CD1c-positive myeloid dendritic cell (primary cell): Measurements from ENCODE around the gene RAPGEF4.

Experiments
- DNase-seq: peaks from one replicate; pipeline ENCODE4 v3.0.0-alpha.2; 2016; ENCODE audit errors: extremely low spot score

RAPGEF4 gene

DNA sequence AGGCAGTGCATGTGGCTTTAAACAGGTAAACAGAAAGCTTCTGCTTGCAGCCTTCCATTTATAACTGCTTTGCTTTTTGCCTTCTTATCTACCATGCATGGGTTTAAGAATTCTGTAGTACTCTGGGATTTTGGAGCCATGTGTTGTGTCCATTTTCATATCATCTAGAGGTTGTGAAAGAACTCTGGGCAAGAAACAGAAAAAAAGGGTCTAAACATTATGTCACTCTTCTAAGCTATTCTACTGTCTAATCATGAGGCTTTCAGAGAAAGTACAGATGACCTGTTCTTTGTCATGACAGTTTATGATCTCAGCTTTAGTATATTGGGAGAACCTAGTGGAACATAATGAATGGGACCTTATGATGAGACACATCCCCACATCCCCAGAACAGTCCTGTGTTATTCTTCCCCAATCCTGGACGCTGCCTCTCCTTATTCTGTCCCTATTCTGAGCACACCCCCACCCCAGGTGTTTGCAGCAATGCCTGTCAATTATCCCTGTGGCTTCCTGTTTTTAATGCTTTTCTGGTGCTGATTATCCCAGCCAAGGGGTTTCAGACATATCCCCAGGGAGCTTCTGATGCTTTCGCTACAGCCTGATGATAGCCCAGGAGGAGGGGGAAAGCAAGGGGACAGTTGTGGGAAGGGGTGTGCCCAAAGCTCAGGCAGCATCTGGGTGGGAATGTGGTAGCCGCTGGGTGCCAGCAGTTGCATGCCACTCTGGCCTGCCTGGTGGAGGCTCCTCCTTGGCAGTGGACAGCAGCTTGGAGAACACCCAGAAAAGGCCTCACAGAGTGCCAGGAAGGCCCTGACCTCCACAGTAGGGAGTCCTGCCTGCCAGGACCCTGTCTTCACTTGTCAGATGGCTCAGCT is 170.5 kb downstream of the RAPGEF4 start:
- no peak for DNase-seq

DNA sequence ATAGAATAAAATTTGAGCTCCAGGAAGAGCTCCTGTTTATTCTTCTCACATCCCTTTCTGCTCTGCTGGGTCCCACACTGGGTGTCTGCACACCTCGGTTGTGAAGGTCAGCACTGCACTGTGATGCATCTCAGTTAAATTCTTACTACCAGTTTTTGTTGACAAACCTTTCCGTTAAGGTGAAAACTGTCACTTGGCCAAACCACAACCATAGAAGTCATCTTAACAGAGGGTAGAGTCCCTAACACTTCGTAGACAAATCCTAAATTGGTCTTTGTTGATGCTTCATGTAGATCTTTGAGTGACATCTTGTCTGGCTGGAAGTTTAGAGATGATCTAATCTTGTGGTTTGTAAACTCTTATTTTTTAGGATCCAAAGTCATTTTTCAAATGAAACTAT is 172.6 kb downstream of the RAPGEF4 start:
- DNase-seq: no peak

DNA sequence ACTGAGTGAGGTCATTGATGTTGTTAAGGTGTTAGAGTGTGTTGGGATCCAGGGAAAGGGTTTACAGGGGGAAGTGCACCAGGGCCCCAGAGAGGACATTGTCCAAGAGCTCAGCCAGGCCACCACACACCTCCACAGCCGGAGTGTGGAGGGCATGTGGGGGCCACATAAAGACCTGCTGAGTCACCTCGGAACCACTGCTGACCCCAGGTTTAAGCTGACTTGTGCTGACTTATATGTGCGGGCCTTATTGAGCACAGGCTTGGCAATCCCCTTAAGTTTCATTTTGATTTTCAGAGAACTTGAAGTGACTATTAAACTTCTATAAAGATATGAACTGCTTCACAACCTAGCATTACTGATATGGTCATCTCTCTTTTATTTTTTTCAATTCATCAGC is 173.8 kb downstream of the RAPGEF4 start:
- no peak for DNase-seq

DNA sequence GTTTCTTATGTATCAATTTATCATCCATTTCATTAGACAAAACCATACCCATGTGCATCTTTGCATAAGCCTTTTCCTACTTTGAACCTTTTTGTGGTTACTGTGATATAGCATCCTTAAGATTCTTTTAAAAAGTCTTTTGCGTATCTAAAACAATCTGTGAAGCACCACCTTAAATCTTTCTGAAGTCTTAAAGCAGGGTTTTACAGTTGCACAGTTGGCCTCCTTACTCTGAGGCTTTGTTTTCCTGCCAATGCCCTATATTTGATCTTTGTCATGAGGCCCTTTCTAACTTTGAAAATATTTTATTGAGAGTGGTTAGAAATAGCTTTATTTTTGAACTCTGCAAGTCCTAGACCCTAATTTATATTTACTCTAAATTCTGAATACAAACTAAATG is 176.6 kb downstream of the RAPGEF4 start:
- no peak for DNase-seq

DNA sequence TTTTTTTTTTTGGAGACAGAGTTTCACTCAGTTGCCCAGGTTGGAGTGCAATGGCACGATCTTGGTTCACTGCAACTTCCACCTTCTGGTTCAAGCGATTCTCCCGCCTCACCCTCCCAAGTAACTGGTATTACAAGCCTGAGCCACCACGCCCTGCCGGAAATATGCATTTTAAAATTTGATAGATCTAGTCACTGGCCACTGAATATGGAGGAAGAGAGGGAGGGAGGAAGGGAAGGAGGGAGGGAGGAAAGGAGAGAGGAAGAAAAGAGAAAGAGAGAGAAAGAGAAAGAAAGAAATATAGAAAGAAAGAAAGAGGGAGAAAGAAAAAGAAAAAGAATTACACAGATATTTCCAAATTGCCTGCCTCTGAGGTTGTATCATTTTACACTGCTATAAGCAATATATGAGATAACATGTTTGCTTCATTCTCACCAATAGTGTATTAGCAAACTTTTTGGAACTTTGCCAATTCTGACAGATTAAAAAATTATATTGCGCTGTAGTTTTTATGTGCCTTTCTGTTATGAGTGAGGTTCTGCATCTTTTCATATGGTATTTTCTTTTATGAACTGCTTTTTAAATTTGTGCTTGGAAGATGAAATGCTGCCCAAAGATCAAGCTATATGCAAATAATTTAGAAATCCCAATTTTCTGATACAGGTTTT is 178.8 kb downstream of the RAPGEF4 start:
- DNase-seq: no peak

DNA sequence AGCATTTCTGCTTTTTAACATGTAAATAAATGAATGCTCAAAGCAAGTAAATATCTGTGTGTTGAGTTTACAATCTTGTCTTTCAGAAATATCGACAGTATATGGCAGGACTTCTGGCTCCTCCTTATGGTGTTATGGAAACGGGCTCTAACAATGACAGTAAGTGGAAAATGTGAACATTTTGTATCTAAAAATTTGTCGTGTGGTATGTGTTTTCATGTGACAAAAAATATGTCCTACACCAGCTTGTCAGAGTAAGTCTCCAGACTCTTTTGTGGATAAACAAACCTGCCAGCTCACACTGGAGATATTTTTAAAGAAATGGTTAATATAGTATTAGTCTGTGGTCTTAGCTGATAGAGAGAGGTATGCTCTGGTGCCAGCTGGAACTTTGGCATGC is 182.1 kb downstream of the RAPGEF4 start:
- DNase-seq: no peak

DNA sequence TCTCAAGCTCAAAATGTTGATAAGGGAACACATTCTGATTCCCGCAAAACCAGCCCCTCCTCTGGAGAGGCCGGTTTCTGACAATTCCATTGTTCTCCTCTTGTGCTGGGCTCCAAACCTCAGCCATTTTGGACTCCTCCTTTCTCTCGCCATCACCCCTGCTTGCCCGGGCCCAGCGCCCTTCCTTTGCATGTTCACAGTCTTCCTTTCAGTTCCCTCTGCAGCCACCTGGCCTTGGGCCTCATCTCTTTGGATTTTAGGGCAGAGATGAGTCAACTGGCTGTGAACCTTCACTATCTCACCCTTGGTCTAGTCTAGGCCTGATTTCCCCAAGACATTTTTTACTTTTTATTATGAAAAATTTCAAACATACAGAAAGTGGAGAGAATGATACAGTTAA is 184.1 kb downstream of the RAPGEF4 start:
- no peak for DNase-seq

DNA sequence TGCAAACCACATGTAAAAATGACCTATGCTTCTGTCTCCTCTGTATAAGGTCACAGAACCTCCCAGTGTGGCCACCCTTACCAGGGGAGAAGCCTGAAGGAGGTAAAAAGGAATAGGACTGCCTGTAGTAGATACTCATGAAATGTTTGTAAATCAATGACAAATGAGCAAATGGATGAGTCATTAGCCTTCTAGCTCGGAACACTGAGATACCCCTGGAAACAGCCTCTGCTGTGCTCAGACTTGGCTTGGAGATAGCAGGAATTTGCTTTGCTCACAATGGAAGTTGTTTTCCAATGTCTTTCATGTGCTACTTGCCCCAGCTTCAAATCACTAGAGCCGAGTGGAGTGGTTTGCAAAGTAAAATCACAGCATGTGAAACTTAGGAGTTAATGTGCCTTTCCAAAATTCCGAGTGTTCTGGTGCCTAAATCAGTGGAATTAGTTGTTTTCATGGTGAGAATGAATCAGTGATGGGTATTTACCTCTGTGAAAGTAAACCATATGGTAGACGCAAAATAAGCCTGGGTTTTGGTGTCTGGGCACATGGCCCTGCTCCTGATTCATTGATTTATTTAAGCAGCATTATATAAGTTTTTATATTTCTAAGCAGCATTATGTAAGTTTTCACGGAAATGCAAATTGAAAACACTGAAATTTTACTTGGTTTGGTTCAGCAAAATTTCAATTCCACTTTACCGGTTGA is 186.0 kb downstream of the RAPGEF4 start:
- no peak for DNase-seq

DNA sequence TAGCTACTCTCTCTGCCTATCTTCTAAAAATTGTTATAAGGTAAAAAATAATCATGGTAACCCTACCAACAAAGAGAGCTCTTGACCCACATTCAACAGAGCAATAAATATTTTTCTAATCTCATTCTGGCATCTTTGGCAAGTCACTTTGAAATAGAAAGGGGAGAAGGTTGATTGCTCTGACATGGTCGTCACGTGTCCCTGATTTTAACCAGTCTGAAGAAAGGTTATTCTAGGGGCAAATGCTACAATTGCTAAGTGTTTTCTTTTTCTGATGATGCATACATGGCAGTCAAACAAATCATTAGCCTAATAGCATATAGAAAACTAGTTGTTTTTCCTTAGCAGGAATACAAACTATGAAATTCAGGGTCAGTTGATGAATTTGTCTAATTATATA is 186.7 kb downstream of the RAPGEF4 start:
- DNase-seq: no peak

DNA sequence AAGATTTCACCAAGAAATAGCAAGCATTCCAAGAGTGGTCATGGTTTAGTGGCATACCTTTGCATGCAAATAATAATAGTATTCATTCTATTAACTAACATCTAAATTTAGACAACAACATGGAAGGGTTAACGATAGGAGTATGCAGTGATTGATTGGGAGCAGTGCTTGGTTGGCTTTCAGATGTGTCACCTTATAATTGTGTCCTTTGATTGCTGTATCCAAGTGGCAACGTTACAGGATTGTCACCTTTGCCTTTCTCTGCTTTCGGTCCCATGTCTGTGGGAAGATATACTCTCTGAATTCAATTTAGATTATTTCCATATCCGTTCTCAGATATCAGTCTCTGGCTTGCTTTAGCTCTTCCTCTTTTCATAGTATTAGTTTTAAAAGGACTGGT is 187.2 kb downstream of the RAPGEF4 start:
- no peak for DNase-seq

DNA sequence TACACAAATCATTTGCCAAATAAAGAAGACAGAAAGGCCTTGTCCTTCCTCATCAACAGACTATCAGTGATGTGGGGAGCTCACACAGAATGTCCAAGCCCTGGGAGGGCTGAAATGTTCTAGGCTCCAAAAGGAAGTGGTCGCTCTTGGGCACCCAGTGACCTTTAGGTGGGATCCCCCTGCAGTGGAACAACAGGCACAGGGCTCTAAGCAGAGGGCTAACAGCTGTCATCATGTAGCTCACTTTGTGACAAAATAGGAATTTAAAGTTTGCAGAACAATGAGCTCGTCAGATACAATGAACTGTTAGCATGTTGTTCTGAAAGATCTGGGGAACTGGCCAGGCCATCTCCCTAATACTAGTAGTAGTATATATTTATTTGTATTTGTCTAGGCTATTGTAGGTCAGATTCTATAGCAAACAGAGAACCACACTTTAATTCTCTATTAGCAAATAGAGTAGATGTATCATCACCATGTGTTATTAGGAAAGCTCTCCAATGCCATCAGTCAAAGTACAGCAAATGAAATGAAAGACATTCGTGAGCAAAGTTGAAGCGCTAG is 188.5 kb downstream of the RAPGEF4 start:
- DNase-seq: no peak

DNA sequence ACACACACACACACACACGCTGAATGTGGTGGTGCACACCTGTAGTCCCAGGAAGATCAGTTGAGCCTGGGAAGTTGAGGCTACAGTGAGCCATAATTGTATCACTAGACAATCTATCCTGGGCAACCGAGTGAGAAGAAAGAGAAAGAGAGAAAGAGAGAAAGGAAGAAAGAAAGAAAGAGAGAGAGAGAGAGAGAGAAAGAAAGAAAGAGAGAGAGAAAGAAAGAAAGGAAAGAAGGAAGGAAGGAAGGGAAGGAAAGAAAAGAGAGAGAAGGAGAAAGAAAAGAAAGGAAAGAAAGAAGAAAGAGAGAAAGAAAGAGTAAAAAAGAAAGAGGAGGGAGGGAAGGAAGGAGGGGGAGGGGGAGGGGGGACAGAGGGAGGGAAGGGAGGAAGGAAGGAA is 190.0 kb downstream of the RAPGEF4 start:
- DNase-seq: no peak

DNA sequence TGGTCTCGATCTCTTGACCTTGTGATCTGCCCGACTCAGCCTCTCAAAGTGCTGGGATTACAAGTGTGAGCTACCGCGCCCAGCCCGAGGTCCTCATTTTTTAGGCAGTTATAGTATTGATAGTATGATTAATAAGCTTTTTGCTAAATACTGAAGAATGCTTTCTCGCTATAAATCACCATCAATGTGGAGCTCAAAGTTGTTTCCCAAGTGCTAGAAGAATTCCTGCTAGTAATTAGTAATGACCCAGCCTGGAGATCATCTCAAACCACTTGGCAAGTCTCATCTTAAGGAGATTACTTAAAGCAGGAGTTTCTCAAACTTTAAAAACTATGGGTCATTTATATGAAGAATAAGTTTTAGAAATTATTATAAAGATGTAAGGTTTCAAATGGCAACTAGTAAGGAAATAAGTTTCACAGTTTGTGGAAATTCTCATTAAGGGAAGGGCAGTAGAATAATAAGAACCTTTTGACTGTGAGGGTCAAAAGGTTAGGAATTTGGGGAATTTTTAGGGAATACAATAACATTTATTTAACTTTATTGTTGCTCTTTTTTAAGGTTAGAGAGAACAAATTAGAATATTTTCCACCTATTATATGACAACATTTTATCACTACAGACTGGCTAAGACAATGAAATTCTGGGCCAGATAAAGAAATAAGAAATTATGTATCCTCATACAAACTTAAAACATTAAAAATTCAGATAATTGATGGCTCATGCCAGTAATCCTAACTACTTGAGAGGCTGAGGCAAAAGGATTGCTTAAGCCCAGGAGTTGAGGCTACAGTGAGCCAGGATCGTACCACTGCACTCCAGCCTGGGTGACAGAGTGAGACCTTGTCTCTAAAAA is 191.4 kb downstream of the RAPGEF4 start:
- no peak for DNase-seq

DNA sequence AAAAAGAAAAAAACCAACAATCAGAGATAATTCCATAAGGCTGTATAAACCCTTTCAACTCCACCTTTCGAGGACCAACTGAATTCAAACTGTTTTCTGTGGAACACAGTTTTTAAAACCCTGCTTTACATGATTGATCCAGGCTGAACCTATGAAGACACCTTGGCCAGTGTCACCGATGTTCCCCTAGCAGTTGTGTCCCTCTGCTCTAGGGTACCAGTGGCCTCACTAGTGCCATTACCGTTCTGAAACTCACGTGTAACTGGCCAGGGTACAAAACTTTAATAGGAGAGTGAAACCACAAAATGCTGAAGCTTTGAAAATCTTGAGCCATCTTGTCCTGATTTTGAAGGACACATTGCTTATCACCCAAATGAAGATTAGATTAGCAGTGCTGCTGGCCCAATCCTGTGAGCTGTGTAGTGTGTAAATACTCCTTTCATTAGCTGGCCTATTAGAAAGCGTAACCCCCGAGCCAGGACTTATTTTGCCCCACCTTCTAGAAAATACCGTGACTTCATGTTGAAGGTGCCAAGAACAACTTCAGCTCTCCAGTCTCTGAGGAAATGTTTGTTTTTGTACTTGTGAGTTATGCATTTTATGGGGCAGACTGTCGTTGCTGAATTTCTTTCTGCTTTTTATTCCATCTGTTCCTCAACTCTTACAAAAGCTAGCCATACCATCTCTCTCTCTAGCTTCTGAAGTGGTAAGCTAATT is 192.2 kb downstream of the RAPGEF4 start:
- no peak for DNase-seq

DNA sequence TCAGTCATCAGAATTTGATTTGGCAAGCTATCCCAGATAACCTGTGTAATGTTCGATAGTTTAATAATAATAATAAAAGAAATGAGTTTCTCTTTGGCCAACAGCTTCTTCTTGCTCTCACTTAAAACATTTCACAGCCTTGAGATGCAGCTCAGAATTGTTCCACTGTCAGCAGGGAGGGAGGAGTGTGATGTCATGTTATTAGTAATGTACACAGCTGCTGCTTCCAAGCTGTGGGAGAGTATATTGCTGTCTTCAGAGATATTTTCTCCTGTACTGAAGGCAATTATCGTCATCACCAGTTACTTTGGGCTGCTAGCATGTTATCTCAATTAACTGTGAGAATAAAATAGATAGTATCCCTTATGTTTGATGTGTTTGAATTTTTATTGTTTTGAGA is 193.1 kb downstream of the RAPGEF4 start:
- DNase-seq: no peak

DNA sequence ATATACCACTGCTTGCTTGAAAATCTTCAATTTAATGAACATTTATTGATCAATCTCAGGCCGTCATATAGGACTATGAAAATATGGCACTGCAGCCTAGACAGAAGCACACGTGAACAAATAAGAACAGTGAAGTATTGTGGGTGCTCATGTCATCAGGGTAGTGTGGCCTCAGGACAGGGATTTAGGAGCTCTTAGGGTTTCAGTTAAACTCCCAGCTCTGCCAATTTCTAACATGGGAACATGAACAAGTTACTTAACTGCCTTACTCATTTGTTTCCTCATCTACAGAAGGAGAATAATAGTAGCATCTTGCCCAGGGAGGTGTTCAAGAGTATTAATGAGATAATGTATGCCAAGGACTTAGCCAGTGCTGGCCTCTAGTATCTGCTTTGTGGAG is 194.0 kb downstream of the RAPGEF4 start:
- no peak for DNase-seq

DNA sequence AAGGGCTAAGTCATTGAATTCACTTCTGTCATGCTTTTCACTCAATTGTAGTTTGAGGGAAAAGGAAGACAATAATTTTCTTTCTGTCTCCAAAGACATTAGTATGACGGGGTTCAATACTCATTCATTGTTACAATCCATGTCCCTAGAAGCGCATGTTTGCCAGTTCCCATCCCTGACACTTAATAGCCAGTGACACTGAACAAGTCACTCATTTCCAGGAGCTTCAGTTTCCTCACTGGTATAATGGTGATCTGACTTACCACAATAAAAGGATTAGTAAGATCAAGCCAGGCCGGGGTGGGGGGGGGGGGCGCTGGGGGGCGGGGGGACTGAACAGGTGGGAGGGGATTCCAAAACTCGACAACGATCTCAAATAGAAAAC is 195.2 kb downstream of the RAPGEF4 start:
- DNase-seq: no peak

DNA sequence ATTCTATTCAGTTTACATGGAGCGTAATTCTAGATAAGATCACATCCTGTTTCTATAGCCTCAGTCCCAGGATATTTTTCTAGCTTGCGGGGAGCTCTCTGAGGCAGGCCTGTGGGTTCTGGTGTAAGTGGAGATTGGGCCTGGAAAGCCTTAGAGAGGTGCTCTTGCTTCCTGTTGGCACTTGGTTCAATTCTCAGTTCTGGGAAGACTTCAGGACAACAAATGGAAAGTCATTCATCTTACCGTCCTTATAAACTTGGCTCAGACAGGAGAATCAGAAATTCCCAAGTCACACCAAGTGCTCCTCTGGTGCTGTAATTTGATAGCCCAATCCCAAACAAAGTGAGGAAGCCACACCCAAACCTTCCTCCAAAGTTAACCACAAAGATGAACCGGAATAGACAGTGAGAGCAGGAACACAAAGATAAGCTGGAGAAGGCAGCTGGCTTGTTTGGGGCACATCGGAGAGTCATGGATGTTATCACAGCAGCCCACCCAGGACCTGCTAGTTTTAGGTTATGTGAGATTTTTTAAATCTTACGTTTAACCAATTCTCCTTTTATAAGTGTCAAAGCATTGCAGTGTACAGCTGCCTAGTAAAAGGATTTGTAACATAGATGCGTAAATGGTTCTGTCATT is 195.7 kb downstream of the RAPGEF4 start:
- DNase-seq: no peak

DNA sequence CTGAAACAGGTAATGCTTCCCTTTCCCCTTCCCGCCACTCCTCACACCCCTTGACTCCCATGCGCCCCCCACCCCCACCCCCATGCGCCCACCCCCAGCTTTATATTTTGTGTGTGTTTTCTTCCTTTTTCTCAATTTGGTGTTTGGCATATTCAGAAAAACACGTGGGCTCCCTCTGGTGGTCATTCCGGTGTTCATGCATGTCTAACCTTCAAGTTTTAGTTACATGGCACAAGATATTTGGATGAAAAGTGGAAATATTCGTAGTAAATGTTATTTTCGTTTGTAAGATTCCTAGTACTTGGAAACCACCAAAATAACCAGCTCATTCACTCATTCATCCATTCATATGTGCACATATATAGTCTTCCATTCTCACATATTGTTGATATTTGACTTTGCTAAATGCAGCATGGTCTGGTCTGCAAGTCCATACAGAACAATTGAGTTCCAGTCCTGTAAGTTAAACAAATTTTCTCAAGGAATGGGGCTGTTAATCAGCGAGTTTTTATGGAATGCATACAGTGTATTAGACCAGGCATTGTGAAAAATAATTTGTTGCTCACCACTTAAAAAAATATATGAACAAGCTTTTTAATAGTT is 196.4 kb downstream of the RAPGEF4 start:
- peak; percentile 75 for DNase-seq
